ENCODE measurements around the gene GRB2.
A peak's percentile ranks its signal among the peaks of the same experiment; 100 is the strongest.

GRB2 gene

GRCh38 chr17:75430159-75430974, 24.9 kb upstream of the GRB2 start:
- no peaks in the 10 kb centered on the region for H3K36me3 Mint-ChIP-seq
- H3K27ac Mint-ChIP-seq, result no peak overlapping the region
- ATAC-seq (replicated peaks) (no peak), DNase-seq (no peak)
- H3K4me1 Mint-ChIP-seq, result peaks cover 14 to 19% of the 10 kb centered on the region in 2 donors
- H3K27me3 Mint-ChIP-seq, result peaks cover 16 to 20% of the 10 kb centered on the region in 2 donors
- no peaks in the 10 kb centered on the region for H3K9me3 Mint-ChIP-seq
- H3K4me3 Mint-ChIP-seq, result no peak overlapping the region

GRCh38 chr17:75428543-75429469, 23.3 kb upstream of the GRB2 start:
- ATAC-seq (replicated peaks), result no peak
- H3K27ac Mint-ChIP-seq, result no peak overlapping the region
- H3K9me3 Mint-ChIP-seq, result no peaks in the 10 kb centered on the region
- H3K27me3 Mint-ChIP-seq, result peaks cover 12% of the 10 kb centered on the region in 2 donors
- no peak overlapping the region for H3K4me3 Mint-ChIP-seq
- peaks cover 14 to 19% of the 10 kb centered on the region in 2 donors for H3K4me1 Mint-ChIP-seq
- no peak for DNase-seq
- no peaks in the 10 kb centered on the region for H3K36me3 Mint-ChIP-seq

DNA sequence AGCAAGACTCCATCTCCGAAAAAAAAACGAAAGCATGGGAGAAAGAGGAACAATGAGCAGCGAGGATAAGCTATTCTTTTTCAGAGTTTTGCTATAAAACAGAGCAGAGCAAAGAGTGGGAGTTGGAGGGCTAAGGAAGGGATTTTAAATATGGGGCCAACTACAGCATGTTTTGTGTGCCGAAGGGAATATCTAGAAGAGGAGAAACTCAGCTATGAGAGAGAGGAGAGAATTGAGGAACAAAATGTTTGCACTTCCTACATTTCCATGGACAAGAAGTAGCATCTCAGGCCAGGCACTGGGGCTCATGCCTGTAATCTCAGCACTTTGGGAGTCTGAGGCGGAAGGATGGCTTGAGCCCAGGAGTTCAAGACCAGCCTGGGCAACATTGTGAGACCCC, 13.1 kb upstream of the GRB2 start:
- Mint-ChIP-seq H3K36me3 (no peaks in the 10 kb centered on the region), H3K27ac (no peak overlapping the region), H3K27me3 (no peaks in the 10 kb centered on the region), H3K9me3 (no peaks in the 10 kb centered on the region), H3K4me1 (peaks cover 0 to 11% of the 10 kb centered on the region in 2 donors), H3K4me3 (no peak overlapping the region)
- DNase-seq, result no peak
- no peak for ATAC-seq (replicated peaks)

GRCh38 chr17:75417054-75417580, 11.6 kb upstream of the GRB2 start:
- H3K27me3 Mint-ChIP-seq, result no peaks in the 10 kb centered on the region
- ATAC-seq (replicated peaks) (no peak), DNase-seq (no peak)
- no peaks in the 10 kb centered on the region for H3K9me3 Mint-ChIP-seq
- H3K4me3 Mint-ChIP-seq, result no peak overlapping the region
- H3K27ac Mint-ChIP-seq, result no peak overlapping the region
- H3K4me1 Mint-ChIP-seq, result peaks cover 3 to 25% of the 10 kb centered on the region in 2 donors
- H3K36me3 Mint-ChIP-seq, result no peaks in the 10 kb centered on the region

- no peaks in the 10 kb centered on the region for H3K9me3 Mint-ChIP-seq
- DNase-seq, result no peak
- H3K27me3 Mint-ChIP-seq, result no peaks in the 10 kb centered on the region
- no peak for ATAC-seq (replicated peaks)
- peaks cover 10 to 35% of the 10 kb centered on the region in 2 donors for H3K4me1 Mint-ChIP-seq
- H3K36me3 Mint-ChIP-seq, result no peaks in the 10 kb centered on the region
- no peak overlapping the region for H3K4me3 Mint-ChIP-seq
- no peak overlapping the region for H3K27ac Mint-ChIP-seq
Observed at GRCh38 chr17:75416006-75416405, 10.5 kb upstream of the GRB2 start.

GRCh38 chr17:75414488-75414887, 9.0 kb upstream of the GRB2 start:
- H3K27me3 Mint-ChIP-seq, result no peaks in the 10 kb centered on the region
- H3K27ac Mint-ChIP-seq, result no peak overlapping the region
- H3K4me3 Mint-ChIP-seq, result no peak overlapping the region
- peaks cover 13 to 35% of the 10 kb centered on the region in 2 donors for H3K4me1 Mint-ChIP-seq
- DNase-seq (no peak), ATAC-seq (replicated peaks) (no peak)
- H3K36me3 Mint-ChIP-seq, result no peaks in the 10 kb centered on the region
- H3K9me3 Mint-ChIP-seq, result no peaks in the 10 kb centered on the region

DNA sequence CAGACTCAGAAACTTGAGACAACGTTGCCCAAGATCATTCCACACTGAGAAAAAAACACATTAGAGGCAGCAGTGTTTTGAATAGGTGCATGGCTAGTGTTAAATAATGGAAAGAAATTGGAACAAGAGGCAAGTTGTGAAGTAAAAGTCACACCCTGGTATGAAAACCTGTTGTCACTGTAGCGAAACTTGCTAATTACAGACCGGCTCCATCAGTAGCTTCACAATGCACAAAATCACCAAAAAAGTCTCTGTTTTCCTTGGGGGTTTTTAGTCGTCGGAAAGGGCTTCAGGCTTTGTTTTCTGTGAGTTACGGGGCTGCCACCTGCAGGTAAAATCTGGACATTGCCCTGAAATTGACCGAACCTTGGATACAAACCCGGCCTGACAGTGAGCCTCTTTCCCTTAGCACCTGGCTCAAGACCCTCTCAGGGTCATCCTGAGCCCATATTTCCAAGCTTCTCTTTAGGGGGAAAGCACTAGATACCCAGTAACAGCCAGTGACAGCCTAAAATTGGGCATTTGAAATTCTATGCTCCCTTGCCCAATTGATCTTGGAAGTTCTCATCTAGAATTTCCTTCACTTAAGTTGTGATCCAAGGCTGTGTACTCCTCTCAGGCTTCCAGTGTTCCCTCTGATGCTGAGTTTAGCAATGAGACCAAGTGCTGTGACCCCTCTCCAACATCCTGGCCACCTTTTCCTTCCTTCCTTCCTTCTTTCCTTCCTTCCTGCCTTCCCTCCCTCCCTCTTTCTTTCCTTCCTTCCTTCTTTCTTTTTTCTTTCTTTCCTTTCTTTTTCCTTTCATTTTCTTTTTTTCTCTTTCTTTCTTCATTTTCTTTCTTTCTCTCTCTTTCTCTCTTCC, 7.2 kb upstream of the GRB2 start:
- H3K4me3 Mint-ChIP-seq, result peak overlapping the region; percentile 46 to 69
- DNase-seq (peak; percentile 73), ATAC-seq (replicated peaks) (peak; percentile 87 to 88)
- H3K4me1 Mint-ChIP-seq, result peaks cover 19 to 35% of the 10 kb centered on the region in 2 donors
- H3K27me3 Mint-ChIP-seq, result no peaks in the 10 kb centered on the region
- H3K27ac Mint-ChIP-seq, result peak overlapping the region; percentile 42
- H3K9me3 Mint-ChIP-seq, result no peaks in the 10 kb centered on the region
- no peaks in the 10 kb centered on the region for H3K36me3 Mint-ChIP-seq

GRCh38 chr17:75411328-75412067, 6.0 kb upstream of the GRB2 start:
- H3K4me1 Mint-ChIP-seq, result peaks cover 22 to 40% of the 10 kb centered on the region in 2 donors
- DNase-seq, result no peak
- no peaks in the 10 kb centered on the region for H3K36me3 Mint-ChIP-seq
- H3K9me3 Mint-ChIP-seq, result no peaks in the 10 kb centered on the region
- H3K4me3 Mint-ChIP-seq, result no peak overlapping the region
- ATAC-seq (replicated peaks), result no peak
- H3K27me3 Mint-ChIP-seq, result no peaks in the 10 kb centered on the region
- H3K27ac Mint-ChIP-seq, result peak overlapping the region; percentile 25

DNA sequence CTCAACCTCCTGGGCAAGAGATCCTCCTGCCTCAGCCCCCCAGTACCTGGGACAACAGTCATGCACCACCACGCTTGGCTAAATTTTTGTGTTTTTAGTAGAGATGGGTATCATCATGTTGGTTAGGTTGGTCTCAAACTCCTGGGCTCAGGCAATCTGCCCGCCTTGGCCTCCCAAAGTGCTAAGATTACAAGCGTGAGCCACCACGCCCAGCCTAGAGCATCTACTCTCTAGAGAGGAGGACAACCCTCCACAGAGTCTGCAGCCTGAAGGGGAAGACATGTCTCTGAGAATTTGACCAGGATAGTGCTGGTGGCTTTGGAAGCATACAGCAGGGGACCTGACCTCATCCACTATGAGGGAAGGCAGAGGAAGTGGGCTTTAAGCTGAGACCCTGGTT, 4.7 kb upstream of the GRB2 start:
- H3K27ac Mint-ChIP-seq, result peak overlapping the region; percentile 82
- H3K36me3 Mint-ChIP-seq, result peaks cover 3% of the 10 kb centered on the region in 2 donors
- H3K4me1 Mint-ChIP-seq, result peaks cover 25 to 41% of the 10 kb centered on the region in 2 donors
- H3K27me3 Mint-ChIP-seq, result no peaks in the 10 kb centered on the region
- no peak overlapping the region for H3K4me3 Mint-ChIP-seq
- no peaks in the 10 kb centered on the region for H3K9me3 Mint-ChIP-seq
- ATAC-seq (replicated peaks), result no peak
- no peak for DNase-seq

DNA sequence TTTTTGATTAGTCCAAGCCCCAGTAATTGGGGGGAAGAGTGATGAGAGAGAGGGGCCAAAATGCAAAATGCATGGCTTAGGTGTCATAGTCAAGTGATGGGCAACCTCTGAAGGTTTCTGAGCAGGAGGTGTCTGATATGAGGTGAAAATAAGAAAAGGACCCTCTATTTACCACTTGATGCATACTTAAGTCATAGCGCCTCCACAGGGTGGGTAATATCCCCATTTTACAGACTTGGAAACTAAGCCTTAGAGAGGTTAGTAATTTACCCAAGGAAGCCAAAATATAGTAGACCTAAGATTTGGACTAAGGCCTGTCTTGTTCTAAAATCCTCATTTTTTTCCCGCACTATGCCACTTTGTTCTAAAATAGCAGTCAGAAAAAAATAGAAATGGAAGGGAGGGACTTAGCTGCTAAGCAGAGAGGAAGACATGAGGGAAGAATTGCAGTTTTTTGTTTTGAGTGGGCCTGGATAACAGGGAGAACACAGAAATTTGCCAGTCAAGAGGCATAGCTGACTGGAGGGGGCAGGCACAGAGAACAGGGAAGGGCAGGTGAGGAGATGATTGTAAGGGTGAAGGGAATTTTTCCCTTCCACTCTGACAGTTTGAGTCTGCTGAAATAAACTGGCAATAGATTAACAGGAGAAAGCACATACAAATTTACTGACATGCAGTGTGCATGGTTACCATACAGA, 2.3 kb upstream of the GRB2 start:
- no peaks in the 10 kb centered on the region for H3K27me3 Mint-ChIP-seq
- H3K4me1 Mint-ChIP-seq, result peaks cover 28 to 40% of the 10 kb centered on the region in 2 donors
- H3K36me3 Mint-ChIP-seq, result peaks cover 20 to 23% of the 10 kb centered on the region in 2 donors
- DNase-seq (no peak), ATAC-seq (replicated peaks) (no peak)
- no peak overlapping the region for H3K4me3 Mint-ChIP-seq
- no peak overlapping the region for H3K27ac Mint-ChIP-seq
- H3K9me3 Mint-ChIP-seq, result no peaks in the 10 kb centered on the region

DNA sequence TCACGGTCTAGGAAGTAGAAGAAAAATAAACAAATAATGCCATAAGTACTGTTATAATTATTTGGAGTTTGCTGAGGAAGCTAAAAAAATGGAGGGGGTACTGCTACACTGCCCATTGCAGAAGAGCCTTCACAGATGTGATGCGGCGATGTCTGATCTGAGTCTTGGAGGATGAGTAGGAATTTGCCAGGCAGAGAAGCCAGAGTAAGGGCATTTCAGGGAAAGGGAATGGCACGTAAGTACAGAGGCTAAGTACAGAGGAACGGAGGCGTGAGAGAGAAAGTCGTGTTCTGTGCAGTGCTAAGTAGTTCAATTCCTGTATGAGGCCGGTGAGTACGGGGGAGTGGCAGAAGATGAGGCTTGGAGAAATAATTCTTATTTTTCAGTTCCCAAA, 741 bp upstream of the GRB2 start:
- peaks cover 22 to 33% of the 10 kb centered on the region in 2 donors for H3K4me1 Mint-ChIP-seq
- H3K4me3 Mint-ChIP-seq, result peak overlapping the region; percentile 94 to 97
- peak; percentile 1 to 5 for ATAC-seq (replicated peaks)
- H3K36me3 Mint-ChIP-seq, result peaks cover 21 to 23% of the 10 kb centered on the region in 2 donors
- no peaks in the 10 kb centered on the region for H3K9me3 Mint-ChIP-seq
- peak overlapping the region; percentile 96 for H3K27ac Mint-ChIP-seq
- H3K27me3 Mint-ChIP-seq, result no peaks in the 10 kb centered on the region
- DNase-seq, result no peak

DNA sequence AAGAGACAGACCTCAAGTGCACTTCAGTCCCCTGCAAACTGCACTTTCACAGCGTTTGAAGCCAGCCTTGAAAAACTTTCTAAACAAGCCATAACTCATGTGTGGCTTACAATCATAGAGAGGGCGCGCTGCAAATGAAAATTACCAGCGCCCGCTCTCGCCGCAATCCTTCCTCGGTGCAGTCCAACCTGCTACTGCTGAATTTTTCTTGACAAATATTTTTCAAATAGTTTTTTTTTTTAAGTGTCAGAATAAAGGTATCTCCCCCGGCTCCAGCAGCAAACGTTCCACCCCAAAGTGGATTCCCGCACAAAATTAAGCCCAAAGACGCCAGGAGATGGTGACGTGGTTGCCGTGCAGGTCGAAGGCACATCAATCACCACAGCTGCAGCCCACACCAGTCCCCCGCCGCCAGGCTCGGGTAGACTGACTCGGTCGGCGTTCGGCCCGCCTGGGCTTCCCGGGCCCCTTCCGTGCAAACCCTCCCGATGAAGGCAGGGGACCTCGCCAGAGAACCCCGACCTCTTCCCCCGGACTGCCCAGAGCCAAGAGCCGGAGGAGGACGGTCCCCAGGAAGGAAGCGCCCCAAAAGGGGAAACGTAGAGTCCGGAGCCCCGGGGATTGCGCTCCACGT, 630 bp downstream of the GRB2 start:
- no peaks in the 10 kb centered on the region for H3K27me3 Mint-ChIP-seq
- ATAC-seq (replicated peaks) (peak; percentile 53), DNase-seq (peak; percentile 34)
- H3K4me3 Mint-ChIP-seq, result peak overlapping the region; percentile 94 to 97
- H3K36me3 Mint-ChIP-seq, result peaks cover 31 to 32% of the 10 kb centered on the region in 2 donors
- H3K4me1 Mint-ChIP-seq, result peaks cover 20 to 45% of the 10 kb centered on the region in 2 donors
- peak overlapping the region; percentile 96 for H3K27ac Mint-ChIP-seq
- no peaks in the 10 kb centered on the region for H3K9me3 Mint-ChIP-seq

Measured in stimulated activated naive B cell treated with anti-CD40 and anti-IgM and Interleukin-4, amounts not matched to agents 10 μg/mL and 1 μg/mL and 100 μg/mL, for 72 hours (primary cell).